Loucy (cell line): Measurements from ENCODE around the gene PC.
A peak's percentile ranks its signal among the peaks of the same experiment; 100 is the strongest.

Experiments used
- H2AFZ ChIP-seq: fragments of 200-600 bp; sonication (generic); 2 replicates; pipeline ENCODE4 v1.6.0; 2016; ENCODE audit warnings: antibody characterized with exemption, mild to moderate bottlenecking, low read length, moderate library complexity
- H3F3A ChIP-seq: fragments of 200-600 bp; 2 replicates; pipeline ENCODE4 v1.6.0; 2016; ENCODE audit warnings: antibody characterized with exemption, low read depth, mild to moderate bottlenecking
- H3K27me3 ChIP-seq: fragments of 200-600 bp; sonication (generic); 2 replicates; pipeline ENCODE4 v1.6.1; 2014; ENCODE audit warnings: low read length, mild to moderate bottlenecking; ENCODE audit not compliant: insufficient read depth, poor library complexity, severe bottlenecking
- H3K36me3 ChIP-seq: fragments of 200-600 bp; sonication (generic); 2 replicates; pipeline ENCODE4 v1.6.1; 2016; ENCODE audit warnings: low read length; ENCODE audit not compliant: insufficient read depth
- H3K4me1 ChIP-seq: fragments of 200-600 bp; sonication (generic); 2 replicates; pipeline ENCODE4 v1.5.1; 2014; ENCODE audit warnings: low read length, mild to moderate bottlenecking; ENCODE audit not compliant: insufficient read depth, poor library complexity, severe bottlenecking
- H3K4me2 ChIP-seq: fragments of 200-600 bp; sonication (generic); 2 replicates; pipeline ENCODE4 v1.6.0; 2014; ENCODE audit warnings: antibody characterized with exemption, low read length, low read depth, mild to moderate bottlenecking; ENCODE audit not compliant: poor library complexity, severe bottlenecking
- H3K4me3 ChIP-seq: fragments of 200-600 bp; sonication (generic); 2 replicates; pipeline ENCODE4 v1.5.1; 2014; ENCODE audit warnings: low read length, mild to moderate bottlenecking, mixed read lengths; ENCODE audit not compliant: poor library complexity, severe bottlenecking
- H3K79me2 ChIP-seq: fragments of 200-600 bp; sonication (generic); 2 replicates; pipeline ENCODE4 v1.6.1; 2014; ENCODE audit warnings: low read length; ENCODE audit not compliant: insufficient read depth
- H3K9ac ChIP-seq: fragments of 200-600 bp; sonication (generic); 2 replicates; pipeline ENCODE4 v1.6.0; 2014; ENCODE audit warnings: mild to moderate bottlenecking, low read depth, low read length, moderate library complexity; ENCODE audit not compliant: poor library complexity, severe bottlenecking
- H3K9me2 ChIP-seq: fragments of 200-600 bp; sonication (generic); replicated peaks from 2 replicates; pipeline ENCODE4 v1.6.1; 2016; ENCODE audit warnings: low read depth, low read length, mixed read lengths
- H3K9me3 ChIP-seq: fragments of 200-600 bp; sonication (generic); 2 replicates; pipeline ENCODE4 v1.6.1; 2014; ENCODE audit warnings: mild to moderate bottlenecking, antibody characterized with exemption, low read length, low read depth; ENCODE audit not compliant: insufficient read depth
- H4K20me1 ChIP-seq: fragments of 200-600 bp; sonication (generic); 2 replicates; pipeline ENCODE4 v1.6.0; 2014; ENCODE audit warnings: antibody characterized with exemption, low read length, mild to moderate bottlenecking; ENCODE audit not compliant: insufficient read depth, poor library complexity, severe bottlenecking
- EZH2phosphoT487 ChIP-seq: fragments of 200-600 bp; IDR thresholded peaks from 2 replicates; pipeline ENCODE4 v1.6.1; 2018; ENCODE audit warnings: antibody characterized with exemption, mild to moderate bottlenecking, moderate library complexity, borderline replicate concordance
- TF ChIP-seq, protein P1 (sequence below): fragments of 200-600 bp; sonication (generic); conservative IDR thresholded peaks from 2 replicates; pipeline ENCODE4 v1.5.1; 2014; ENCODE audit warnings: mild to moderate bottlenecking, antibody characterized with exemption, low read length

Gene PC

DNA sequence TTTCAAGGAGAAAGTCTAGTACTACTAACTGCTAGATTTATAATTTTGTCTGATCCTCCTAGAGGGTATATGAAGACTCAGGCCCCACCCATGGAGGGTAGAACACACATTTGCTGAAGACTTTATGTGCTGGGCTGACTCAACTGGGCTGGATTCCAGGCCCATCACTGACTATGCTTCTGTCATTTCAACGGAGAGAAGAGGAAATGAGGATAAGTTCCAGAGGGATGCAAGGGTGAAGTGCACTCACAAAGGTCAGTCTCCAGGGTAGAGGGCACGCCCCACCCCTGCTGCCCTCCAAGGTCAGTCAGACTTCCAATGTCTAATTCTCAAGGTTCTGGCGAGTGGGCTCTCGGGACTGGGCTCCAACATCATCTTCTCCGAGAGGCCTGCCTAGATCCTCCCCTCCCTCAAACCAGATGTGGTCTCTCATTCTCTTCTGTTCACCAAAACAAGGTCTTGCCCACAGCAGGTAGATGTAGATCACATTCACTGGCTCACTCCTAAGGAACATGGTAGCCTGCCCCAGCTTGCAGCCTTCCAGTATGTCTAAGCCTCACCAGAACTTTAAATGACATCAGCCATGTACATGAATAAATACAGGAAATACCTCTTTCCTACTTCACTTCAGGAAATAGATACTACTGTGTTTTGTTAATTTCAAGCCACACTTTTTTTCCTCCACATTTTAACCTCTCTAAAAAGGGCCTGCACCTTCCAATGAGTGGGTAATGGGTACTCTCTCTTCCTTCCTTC is 9.7 kb upstream of the PC start:
- no peak overlapping the region for H3K4me3 ChIP-seq
- no peaks in the 10 kb centered on the region for H3K9me2 ChIP-seq
- peak overlapping the region; percentile 9 for H3K4me2 ChIP-seq
- peak overlapping the region; percentile 82 for H2AFZ ChIP-seq
- no peaks in the 10 kb centered on the region for H3K27me3 ChIP-seq
- TF ChIP-seq EZH2phosphoT487, result no peak
- TF ChIP-seq, protein P1, sequence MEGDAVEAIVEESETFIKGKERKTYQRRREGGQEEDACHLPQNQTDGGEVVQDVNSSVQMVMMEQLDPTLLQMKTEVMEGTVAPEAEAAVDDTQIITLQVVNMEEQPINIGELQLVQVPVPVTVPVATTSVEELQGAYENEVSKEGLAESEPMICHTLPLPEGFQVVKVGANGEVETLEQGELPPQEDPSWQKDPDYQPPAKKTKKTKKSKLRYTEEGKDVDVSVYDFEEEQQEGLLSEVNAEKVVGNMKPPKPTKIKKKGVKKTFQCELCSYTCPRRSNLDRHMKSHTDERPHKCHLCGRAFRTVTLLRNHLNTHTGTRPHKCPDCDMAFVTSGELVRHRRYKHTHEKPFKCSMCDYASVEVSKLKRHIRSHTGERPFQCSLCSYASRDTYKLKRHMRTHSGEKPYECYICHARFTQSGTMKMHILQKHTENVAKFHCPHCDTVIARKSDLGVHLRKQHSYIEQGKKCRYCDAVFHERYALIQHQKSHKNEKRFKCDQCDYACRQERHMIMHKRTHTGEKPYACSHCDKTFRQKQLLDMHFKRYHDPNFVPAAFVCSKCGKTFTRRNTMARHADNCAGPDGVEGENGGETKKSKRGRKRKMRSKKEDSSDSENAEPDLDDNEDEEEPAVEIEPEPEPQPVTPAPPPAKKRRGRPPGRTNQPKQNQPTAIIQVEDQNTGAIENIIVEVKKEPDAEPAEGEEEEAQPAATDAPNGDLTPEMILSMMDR, result no peak
- H3K9me3 ChIP-seq, result no peaks in the 10 kb centered on the region
- peaks cover 6% of the 10 kb centered on the region for H3K4me1 ChIP-seq
- no peak overlapping the region for H3K9ac ChIP-seq
- H4K20me1 ChIP-seq, result no peaks in the 10 kb centered on the region
- H3K36me3 ChIP-seq, result no peaks in the 10 kb centered on the region
- no peaks in the 10 kb centered on the region for H3K79me2 ChIP-seq
- H3F3A ChIP-seq, result no peaks in the 10 kb centered on the region

DNA sequence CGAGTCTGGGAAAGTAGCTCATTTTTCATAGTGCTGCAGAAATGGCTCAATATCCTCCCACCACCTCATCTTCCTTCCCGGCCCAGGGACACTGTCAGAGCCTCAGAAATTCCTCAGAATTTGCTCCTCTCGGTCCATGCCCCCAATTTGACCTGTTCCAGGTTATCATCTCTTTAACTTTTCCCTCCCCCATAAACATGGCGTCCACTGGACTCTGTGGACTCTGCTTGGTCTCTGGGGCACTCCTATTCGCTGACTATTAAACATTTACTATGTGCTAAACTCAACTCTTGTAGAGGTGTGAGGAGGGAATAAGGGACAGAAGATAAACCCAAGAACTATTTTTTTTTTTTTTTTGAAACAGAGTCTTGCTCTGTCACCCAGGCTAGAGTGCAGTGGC is 8.2 kb upstream of the PC start:
- H3K4me3 ChIP-seq, result no peak overlapping the region
- no peak overlapping the region for H3K4me2 ChIP-seq
- no peaks in the 10 kb centered on the region for H3K9me3 ChIP-seq
- H3F3A ChIP-seq, result no peaks in the 10 kb centered on the region
- no peaks in the 10 kb centered on the region for H4K20me1 ChIP-seq
- H3K36me3 ChIP-seq, result no peaks in the 10 kb centered on the region
- H3K9ac ChIP-seq, result no peak overlapping the region
- no peaks in the 10 kb centered on the region for H3K79me2 ChIP-seq
- no peak overlapping the region for H2AFZ ChIP-seq
- H3K9me2 ChIP-seq, result no peaks in the 10 kb centered on the region
- TF ChIP-seq EZH2phosphoT487, result no peak
- TF ChIP-seq, protein P1, result no peak
- H3K27me3 ChIP-seq, result no peaks in the 10 kb centered on the region
- H3K4me1 ChIP-seq, result peaks cover 6% of the 10 kb centered on the region

DNA sequence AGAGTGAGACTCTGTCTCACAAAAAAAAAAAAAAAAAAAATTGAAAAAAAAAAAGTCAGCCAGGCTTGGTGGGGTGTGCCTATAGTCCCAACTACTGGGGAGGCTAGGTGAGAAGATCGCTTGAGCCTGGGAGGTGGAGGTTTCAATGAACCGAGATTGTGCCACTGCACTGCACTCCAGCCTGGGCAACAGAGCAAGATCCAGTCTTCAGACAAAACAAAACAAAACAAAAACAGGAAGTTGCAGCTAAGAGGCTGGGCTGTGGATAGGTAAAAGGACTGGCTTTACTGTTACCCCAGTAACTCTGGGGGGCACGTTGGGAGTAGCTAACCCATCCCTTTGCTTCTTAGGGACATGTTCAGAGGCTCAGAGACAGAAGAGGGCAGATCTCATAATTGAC is 6.3 kb upstream of the PC start:
- TF ChIP-seq EZH2phosphoT487, result no peak
- TF ChIP-seq, protein P1, result no peak
- Histone ChIP-seq H3K4me1 (peaks cover 6% of the 10 kb centered on the region), H4K20me1 (no peaks in the 10 kb centered on the region), H3F3A (no peaks in the 10 kb centered on the region), H2AFZ (no peak overlapping the region), H3K9me3 (no peaks in the 10 kb centered on the region), H3K4me3 (no peak overlapping the region), H3K36me3 (no peaks in the 10 kb centered on the region), H3K27me3 (no peaks in the 10 kb centered on the region), H3K9me2 (no peaks in the 10 kb centered on the region), H3K79me2 (no peaks in the 10 kb centered on the region), H3K4me2 (no peak overlapping the region), H3K9ac (no peak overlapping the region)
